IMR-90 (cell line): ENCODE data around the gene CFAP92. TPM values are rescaled to one million over a fixed set of nuclear protein-coding genes. Genes with fewer than 3 reads are reported as not detected.

Experiments
- ATAC-seq: fragments of 200-7000 bp; cut with Tn5 transposase; 2 replicates; pipeline ENCODE4 v1.9.1; 2020; ENCODE audit warnings: low read depth, mild to moderate bottlenecking, moderate library complexity
- BruUV-seq: library from RNA; stranded (reverse); fragments of 400-500 nt; replicated peaks from 2 replicates; lab custom pipeline; 2021; lab: Mats Ljungman, UMichigan
- CTCF ChIA-PET: fragments of 300-600 bp; formaldehyde crosslinking; extraction: SDS; loops from one replicate; lab custom pipeline; 2021; ENCODE audit warnings: antibody characterized with exemption; lab: Yijun Ruan, JAX
- POLR2A ChIA-PET: fragments of 300-600 bp; sonication (Branson Sonifier 250); formaldehyde crosslinking; loops from one replicate; lab custom pipeline; 2022; ENCODE audit warnings: antibody characterized with exemption; ENCODE audit not compliant: unreplicated experiment; lab: Charles Lee
- DNase-seq: peaks from one replicate; pipeline ENCODE4 v3.0.0; 2013
- H2AFZ ChIP-seq: replicated peaks from 2 replicates; pipeline ENCODE3; 2013; ENCODE audit warnings: low read length, mild to moderate bottlenecking; ENCODE audit not compliant: poor library complexity
- H2AK5ac ChIP-seq: 2 replicates; pipeline ENCODE4 v1.6.1; 2013; ENCODE audit warnings: low read depth, low read length, inconsistent platforms
- H2AK9ac ChIP-seq: replicated peaks from 2 replicates; pipeline ENCODE3; 2013; ENCODE audit warnings: mild to moderate bottlenecking, low read depth, low read length, moderate library complexity; ENCODE audit not compliant: poor library complexity
- H2BK120ac ChIP-seq: 2 replicates; pipeline ENCODE4 v1.6.1; 2013; ENCODE audit warnings: low read depth, low read length, inconsistent platforms
- H2BK15ac ChIP-seq: 3 replicates; pipeline ENCODE4 v1.6.1; 2013; ENCODE audit warnings: low read depth, low read length, inconsistent platforms
- H2BK20ac ChIP-seq: 2 replicates; pipeline ENCODE4 v1.6.1; 2013; ENCODE audit warnings: low read depth, mild to moderate bottlenecking, inconsistent platforms, low read length, moderate library complexity
- H2BK5ac ChIP-seq: 2 replicates; pipeline ENCODE4 v1.6.1; 2013; ENCODE audit warnings: mild to moderate bottlenecking, low read depth, low read length, inconsistent platforms; ENCODE audit not compliant: poor library complexity, severe bottlenecking
- H3K14ac ChIP-seq: replicated peaks from 2 replicates; pipeline ENCODE4 v1.6.1; 2013; ENCODE audit warnings: low read depth, low read length, inconsistent platforms
- H3K18ac ChIP-seq: 2 replicates; pipeline ENCODE4 v1.6.1; 2013; ENCODE audit warnings: low read depth, low read length, control low read depth
- H3K23ac ChIP-seq: 2 replicates; pipeline ENCODE4 v1.6.1; 2013; ENCODE audit warnings: low read depth, low read length, inconsistent platforms
- H3K27ac ChIP-seq: 2 replicates; pipeline ENCODE4 v1.5.1; 2013; ENCODE audit warnings: mild to moderate bottlenecking, control low read depth, low read length; ENCODE audit not compliant: insufficient read depth
- H3K27me3 ChIP-seq: 2 replicates; pipeline ENCODE4 v1.6.1; 2013; ENCODE audit warnings: low read length; ENCODE audit not compliant: control insufficient read depth, insufficient read depth
- H3K36me3 ChIP-seq: 2 replicates; pipeline ENCODE4 v1.6.1; 2013; ENCODE audit warnings: low read length, mixed read lengths; ENCODE audit not compliant: control insufficient read depth, insufficient read depth
- H3K4ac ChIP-seq: 2 replicates; pipeline ENCODE4 v1.6.1; 2013; ENCODE audit warnings: low read depth, low read length, inconsistent platforms
- H3K4me1 ChIP-seq: 2 replicates; pipeline ENCODE4 v1.6.1; 2013; ENCODE audit warnings: low read length, mixed read lengths; ENCODE audit not compliant: control insufficient read depth, insufficient read depth
- H3K4me2 ChIP-seq: 2 replicates; pipeline ENCODE4 v1.6.1; 2013; ENCODE audit warnings: low read depth, mild to moderate bottlenecking, control low read depth, low read length, moderate library complexity
- H3K4me3 ChIP-seq: 2 replicates; pipeline ENCODE4 v1.5.1; 2013; ENCODE audit warnings: low read depth, mild to moderate bottlenecking, control low read depth, low read length, moderate library complexity; ENCODE audit not compliant: insufficient read depth
- H3K56ac ChIP-seq: 2 replicates; pipeline ENCODE4 v1.6.1; 2013; ENCODE audit warnings: low read length, inconsistent platforms; ENCODE audit not compliant: insufficient read depth; ENCODE audit errors: extremely low read depth
- H3K79me1 ChIP-seq, 2 experiments: 2 replicates each; pipeline ENCODE4 v1.6.1; 2013; ENCODE audit warnings: low read length in 2 of 2, inconsistent platforms in 1 of 2, low read depth in 1 of 2
- H3K9ac ChIP-seq: 2 replicates; pipeline ENCODE4 v1.6.1; 2013; ENCODE audit warnings: low read depth, low read length, control low read depth
- H3K9me1 ChIP-seq: 2 replicates; pipeline ENCODE4 v1.6.1; 2013; ENCODE audit warnings: low read length, inconsistent platforms; ENCODE audit not compliant: insufficient read depth
- H3K9me3 ChIP-seq: 2 replicates; pipeline ENCODE4 v1.6.1; 2013; ENCODE audit warnings: low read length; ENCODE audit not compliant: control insufficient read depth, insufficient read depth
- H4K20me1 ChIP-seq: 2 replicates; pipeline ENCODE4 v1.6.1; 2013; ENCODE audit warnings: low read length, inconsistent platforms; ENCODE audit not compliant: insufficient read depth
- H4K5ac ChIP-seq: 2 replicates; pipeline ENCODE4 v1.6.1; 2013; ENCODE audit warnings: mild to moderate bottlenecking, low read depth, low read length, control low read depth
- H4K8ac ChIP-seq, 2 experiments: 2 replicates each; pipeline ENCODE4 v1.6.1; 2013; ENCODE audit warnings: low read depth in 2 of 2, low read length in 2 of 2, control low read depth in 1 of 2, inconsistent platforms in 1 of 2
- H4K91ac ChIP-seq: 2 replicates; pipeline ENCODE4 v1.6.1; 2013; ENCODE audit warnings: low read depth, low read length, inconsistent platforms; ENCODE audit not compliant: insufficient read depth
- FOS ChIP-seq: fragments of 150-350 bp; IDR thresholded peaks from 2 replicates; pipeline ENCODE4 v1.6.1; 2016; ENCODE audit warnings: low read depth, low read length
- MAFK ChIP-seq: IDR thresholded peaks from 2 replicates; pipeline ENCODE4 v1.6.1; 2012; ENCODE audit warnings: low read depth, low read length, improper control_type of control experiment
- MAZ ChIP-seq: IDR thresholded peaks from 2 replicates; pipeline ENCODE4 v1.6.1; 2012; ENCODE audit warnings: low read depth, mild to moderate bottlenecking, low read length, improper control_type of control experiment, moderate library complexity, borderline replicate concordance
- NFE2L2 ChIP-seq: fragments of 150-350 bp; IDR thresholded peaks from 2 replicates; pipeline ENCODE4 v1.6.1; 2016; ENCODE audit warnings: low read depth, mild to moderate bottlenecking, low read length
- RAD21 ChIP-seq: IDR thresholded peaks from 2 replicates; pipeline ENCODE4 v1.6.1; 2012; ENCODE audit warnings: low read length, improper control_type of control experiment
- RFX5 ChIP-seq: IDR thresholded peaks from 2 replicates; pipeline ENCODE4 v1.8.0; 2012; ENCODE audit warnings: low read depth, mild to moderate bottlenecking, low read length, moderate library complexity
- SMC3 ChIP-seq: fragments of 150-350 bp; IDR thresholded peaks from 2 replicates; pipeline ENCODE4 v1.6.1; 2016; ENCODE audit warnings: low read depth, mild to moderate bottlenecking, antibody characterized with exemption, low read length, moderate library complexity
- WGBS, 2 experiments: methylation state at CpG; one replicate each; pipeline versions ENCODE4 v1.1.5 to v1.1.7; 2013; ENCODE audit warnings: missing lambda C conversion rate in 2 of 2; ENCODE audit not compliant: insufficient read length in 1 of 2; ENCODE audit errors: extremely low coverage in 2 of 2; 5-methylcytosine and 5-hydroxymethylcytosine counted together
- dilution Hi-C: fragments of 300-500 bp; cut with HindIII; formaldehyde crosslinking; loops from one replicate; pipeline ENCODE4 v1.14.3; 2018; ENCODE audit warnings: low sequenced_read_pairs; ENCODE audit not compliant: unreplicated experiment
- in situ Hi-C: fragments of 300-500 bp; cut with MboI; formaldehyde crosslinking; loops from 3 replicates; pipeline ENCODE4 v1.14.3; 2019; ENCODE audit warnings: low sequenced_read_pairs, inconsistent platforms, mixed read lengths
- intact Hi-C: fragments of 100-400 bp; cut with micrococcal nuclease; formaldehyde crosslinking; loops from 2 replicates; pipeline ENCODE4 v1.10.0; 2022
- polyA plus RNA-seq, 3 experiments: library from polyadenylated mRNA; depleted of rRNA; stranded (reverse); fragments of >200 nt; gene quantifications; 2 replicates each; pipeline ENCODE4 v1.2.3, GENCODE V29; 2012; ENCODE audit warnings: low replicate concordance in 1 of 3
- total RNA-seq: library from RNA; depleted of rRNA; stranded (reverse); fragments of >200 nt; gene quantifications from 2 replicates; pipeline ENCODE4 v1.2.3, GENCODE V29; 2012
- TF ChIP-seq, protein P1 (sequence below): conservative IDR thresholded peaks from 2 replicates; pipeline ENCODE4 v1.5.1; 2012; ENCODE audit warnings: mild to moderate bottlenecking, low read depth, low read length, improper control_type of control experiment

Gene CFAP92
- total and polyA plus RNA-seq, 2 of the 4 experiments (the other 2 are of a cell fraction): not detected

GRCh38 chr3:128875556-128876120, 118.2 kb downstream of the CFAP92 start:
- Histone ChIP-seq H3K9me1 (no peaks in the 10 kb centered on the region; the same call in 1 of the 2 replicates), H3K4me1 (peaks cover 7% of the 10 kb centered on the region), H3K14ac (no peak overlapping the region), H3K27ac (no peak overlapping the region), H2BK20ac (no peak overlapping the region), H4K5ac (no peak overlapping the region), H3K4ac (no peak overlapping the region), H2BK120ac (no peak overlapping the region), H3K36me3 (no peaks in the 10 kb centered on the region), H3K27me3 (peaks cover 6% of the 10 kb centered on the region; the same call in 1 of the 2 replicates), H4K8ac (no peak overlapping the region), H3K4me2 (no peak overlapping the region), H2BK5ac (no peak overlapping the region), H3K9ac (no peak overlapping the region), H4K91ac (no peak overlapping the region), H3K79me1 (peaks cover 10 to 28% of the 10 kb centered on the region in 2 experiments), H3K23ac (no peak overlapping the region), H3K4me3 (no peak overlapping the region), H2AK5ac (no peak overlapping the region), H2AFZ (no peak overlapping the region), H2BK15ac (no peak overlapping the region), H4K20me1 (no peaks in the 10 kb centered on the region), H2AK9ac (no peak overlapping the region), H3K56ac (no peak overlapping the region), H3K18ac (no peak overlapping the region), H3K9me3 (no peaks in the 10 kb centered on the region)
- TF ChIP-seq SMC3 (peak; percentile 16; the same call in 1 of the 2 replicates), RFX5 (no peak), FOS (no peak), RAD21 (peak; percentile 39), MAFK (no peak), MAZ (no peak), NFE2L2 (no peak)
- TF ChIP-seq, protein P1, sequence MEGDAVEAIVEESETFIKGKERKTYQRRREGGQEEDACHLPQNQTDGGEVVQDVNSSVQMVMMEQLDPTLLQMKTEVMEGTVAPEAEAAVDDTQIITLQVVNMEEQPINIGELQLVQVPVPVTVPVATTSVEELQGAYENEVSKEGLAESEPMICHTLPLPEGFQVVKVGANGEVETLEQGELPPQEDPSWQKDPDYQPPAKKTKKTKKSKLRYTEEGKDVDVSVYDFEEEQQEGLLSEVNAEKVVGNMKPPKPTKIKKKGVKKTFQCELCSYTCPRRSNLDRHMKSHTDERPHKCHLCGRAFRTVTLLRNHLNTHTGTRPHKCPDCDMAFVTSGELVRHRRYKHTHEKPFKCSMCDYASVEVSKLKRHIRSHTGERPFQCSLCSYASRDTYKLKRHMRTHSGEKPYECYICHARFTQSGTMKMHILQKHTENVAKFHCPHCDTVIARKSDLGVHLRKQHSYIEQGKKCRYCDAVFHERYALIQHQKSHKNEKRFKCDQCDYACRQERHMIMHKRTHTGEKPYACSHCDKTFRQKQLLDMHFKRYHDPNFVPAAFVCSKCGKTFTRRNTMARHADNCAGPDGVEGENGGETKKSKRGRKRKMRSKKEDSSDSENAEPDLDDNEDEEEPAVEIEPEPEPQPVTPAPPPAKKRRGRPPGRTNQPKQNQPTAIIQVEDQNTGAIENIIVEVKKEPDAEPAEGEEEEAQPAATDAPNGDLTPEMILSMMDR: peak; percentile 45
- in situ Hi-C loops (no loop called here), intact Hi-C loops (no loop called here), dilution Hi-C loops (no loop called here)
- ChIA-PET POLR2A (interaction anchor here (0.5 kb wide), 1 partner anchor 279 kb away, joined by 6 read pairs; no protein-coding TSS in a partner anchor), CTCF (interaction anchor here (0.6 to 1.2 kb wide), 2 partner anchors 9 to 255 kb away, joined by 3 read pairs; no protein-coding TSS in a partner anchor)
- no peak for ATAC-seq
- DNase-seq: no peak
- BruUV-seq: no TSS peak
- 20% methylated on average over 1 of the region's 12 CpGs; no CpG with 5 or more reads in 1 of the 2 experiments for WGBS, 2 experiments
